NB4 (cell line): ENCODE measurements around the gene AMN1.

Source experiments
- DNase-seq: peaks from one replicate; pipeline ENCODE4 v3.0.0; 2010; ENCODE audit warnings: low read depth
- H3K4me3 ChIP-seq: one replicate; pipeline ENCODE4 v1.5.1; 2011; ENCODE audit warnings: mild to moderate bottlenecking, low read depth, low read length, moderate library complexity
- CTCF ChIP-seq: IDR thresholded peaks from one replicate; pipeline ENCODE4 v1.5.1; 2012; ENCODE audit warnings: low read depth, low read length
- MAX ChIP-seq: IDR thresholded peaks from 2 replicates; pipeline ENCODE4 v1.6.1; 2011; ENCODE audit warnings: low read depth, low read length
- MYC ChIP-seq: IDR thresholded peaks from 2 replicates; pipeline ENCODE4 v1.6.1; 2011; ENCODE audit warnings: low read depth, low read length
- POLR2A ChIP-seq: IDR thresholded peaks from 2 replicates; pipeline ENCODE4 v1.6.1; 2011; ENCODE audit warnings: mild to moderate bottlenecking; ENCODE audit not compliant: insufficient read length; ENCODE audit errors: extremely low read depth

Gene AMN1

GRCh38 chr12:31664038-31664437 is 64.8 kb downstream of the AMN1 start:
- DNase-seq = no peak
- TF ChIP-seq POLR2A (no peak), MYC (no peak), CTCF (no peak), MAX (no peak)
- H3K4me3 ChIP-seq = no peak overlapping the region

GRCh38 chr12:31663576-31663975 is 65.2 kb downstream of the AMN1 start:
- TF ChIP-seq CTCF (no peak), MYC (no peak), POLR2A (no peak), MAX (no peak)
- no peak overlapping the region for H3K4me3 ChIP-seq
- DNase-seq = no peak

- TF ChIP-seq MYC (no peak), MAX (no peak), POLR2A (no peak), CTCF (no peak)
- DNase-seq = no peak
- H3K4me3 ChIP-seq = no peak overlapping the region
Measured at GRCh38 chr12:31662176-31662849, 66.5 kb downstream of the AMN1 start.

- H3K4me3 ChIP-seq = peak within 1 kb of the TSS; percentile 80
- TF ChIP-seq MYC = no peak; the same call in 1 of the 2 replicates
- TF ChIP-seq POLR2A = peak; percentile 34
- TF ChIP-seq CTCF = peak; percentile 9
- TF ChIP-seq MAX = peak; percentile 75
- peak; percentile 99 for DNase-seq
Measured at GRCh38 chr12:31659087-31659942, 69.5 kb downstream of the AMN1 start, which contains the start of gene ETFBKMT. Gene ETFBKMT, plus strand, starts transcription at chr12:31659688. Its CDS starts 2,266 bp downstream, at chr12:31661954.

GRCh38 chr12:31658471-31659086 is 70.2 kb downstream of the AMN1 start:
- DNase-seq = no peak
- no peak for TF ChIP-seq MYC
- TF ChIP-seq MAX = no peak
- TF ChIP-seq POLR2A = no peak
- no peak for TF ChIP-seq CTCF
- peak overlapping the region; percentile 65 for H3K4me3 ChIP-seq
